H9 (cell line): ENCODE results near the gene RBMS3. TPM values are rescaled to one million over a fixed set of nuclear protein-coding genes. Genes with fewer than 3 reads are reported as not detected.
A peak's percentile ranks its signal among the peaks of the same experiment; 100 is the strongest.

ENCODE experiments used
- DNase-seq: peaks from one replicate; pipeline ENCODE4 v3.0.0-alpha.2; 2017
- H2AFZ ChIP-seq: one replicate; pipeline ENCODE4 v1.6.1; 2013; ENCODE audit warnings: mild to moderate bottlenecking, low read length, control low read depth, moderate library complexity
- H2AK5ac ChIP-seq: 2 replicates; pipeline ENCODE4 v1.6.1; 2013; ENCODE audit warnings: low read length, control low read depth, mixed read lengths; ENCODE audit not compliant: insufficient read length
- H2BK120ac ChIP-seq: one replicate; pipeline ENCODE4 v1.6.1; 2013; ENCODE audit warnings: low read depth, mild to moderate bottlenecking, low read length, control low read depth, inconsistent platforms; ENCODE audit not compliant: poor library complexity, severe bottlenecking
- H2BK12ac ChIP-seq: 2 replicates; pipeline ENCODE4 v1.6.1; 2013; ENCODE audit warnings: low read length, control low read depth, mixed read lengths, low read depth; ENCODE audit not compliant: insufficient read length
- H2BK15ac ChIP-seq: 2 replicates; pipeline ENCODE4 v1.6.1; 2013; ENCODE audit warnings: low read depth, low read length, control low read depth
- H2BK20ac ChIP-seq: one replicate; pipeline ENCODE4 v1.6.1; 2013; ENCODE audit warnings: low read depth, mild to moderate bottlenecking, low read length, control low read depth, inconsistent platforms; ENCODE audit not compliant: poor library complexity, severe bottlenecking
- H2BK5ac ChIP-seq: 2 replicates; pipeline ENCODE4 v1.6.1; 2013; ENCODE audit warnings: low read length, control low read depth, mixed read lengths; ENCODE audit not compliant: insufficient read length
- H3K14ac ChIP-seq: 2 replicates; pipeline ENCODE4 v1.6.1; 2013; ENCODE audit warnings: low read length, control low read depth; ENCODE audit not compliant: insufficient read depth
- H3K18ac ChIP-seq: 2 replicates; pipeline ENCODE4 v1.6.1; 2013; ENCODE audit warnings: low read depth, mild to moderate bottlenecking, mixed read lengths, low read length, control low read depth; ENCODE audit not compliant: insufficient read length
- H3K23ac ChIP-seq: 2 replicates; pipeline ENCODE4 v1.6.1; 2013; ENCODE audit warnings: low read length, control low read depth, mixed read lengths, low read depth; ENCODE audit not compliant: insufficient read length
- H3K23me2 ChIP-seq: 2 replicates; pipeline ENCODE4 v1.6.1; 2013; ENCODE audit warnings: low read depth, mild to moderate bottlenecking, mixed read lengths, low read length, control low read depth; ENCODE audit not compliant: insufficient read length, poor library complexity, severe bottlenecking
- H3K27ac ChIP-seq: 2 replicates; pipeline ENCODE4 v1.5.1; 2013; ENCODE audit warnings: low read length, control low read depth, mixed read lengths, low read depth; ENCODE audit not compliant: insufficient read length
- H3K27me3 ChIP-seq: 2 replicates; pipeline ENCODE4 v1.6.1; 2013; ENCODE audit warnings: low read length, control low read depth, inconsistent platforms; ENCODE audit not compliant: insufficient read depth
- H3K4ac ChIP-seq: 2 replicates; pipeline ENCODE4 v1.6.1; 2013; ENCODE audit warnings: low read depth, mild to moderate bottlenecking, control low read depth, inconsistent platforms, low read length, moderate library complexity
- H3K4me1 ChIP-seq: 2 replicates; pipeline ENCODE4 v1.6.1; 2013; ENCODE audit warnings: low read length, control low read depth, inconsistent platforms; ENCODE audit not compliant: insufficient read depth
- H3K4me2 ChIP-seq: 2 replicates; pipeline ENCODE4 v1.6.1; 2013; ENCODE audit warnings: low read length, control low read depth, mixed read lengths; ENCODE audit not compliant: insufficient read length, insufficient read depth
- H3K56ac ChIP-seq: 2 replicates; pipeline ENCODE4 v1.6.1; 2013; ENCODE audit warnings: low read depth, mild to moderate bottlenecking, mixed read lengths, low read length, control low read depth; ENCODE audit not compliant: insufficient read length
- H3K79me1 ChIP-seq: 2 replicates; pipeline ENCODE4 v1.6.1; 2013; ENCODE audit warnings: low read depth, mild to moderate bottlenecking, moderate library complexity, low read length, control low read depth, inconsistent platforms; ENCODE audit not compliant: insufficient read depth, poor library complexity, severe bottlenecking
- H3K79me2 ChIP-seq: 2 replicates; pipeline ENCODE4 v1.6.1; 2013; ENCODE audit warnings: low read length, control low read depth, inconsistent platforms; ENCODE audit not compliant: insufficient read depth
- H3K9ac ChIP-seq: 2 replicates; pipeline ENCODE4 v1.6.1; 2013; ENCODE audit warnings: low read length, control low read depth, mixed read lengths; ENCODE audit not compliant: insufficient read length; ENCODE audit errors: extremely low read depth
- H3K9me3 ChIP-seq: one replicate; pipeline ENCODE4 v1.6.1; 2013; ENCODE audit warnings: low read depth, low read length, inconsistent platforms; ENCODE audit not compliant: control insufficient read depth
- H3T11ph ChIP-seq: one replicate; pipeline ENCODE4 v1.6.1; 2013; ENCODE audit warnings: mild to moderate bottlenecking, low read length, control low read depth, inconsistent platforms
- H4K20me1 ChIP-seq: one replicate; pipeline ENCODE4 v1.6.1; 2013; ENCODE audit not compliant: control insufficient read depth, insufficient read length, insufficient read depth
- H4K5ac ChIP-seq: 2 replicates; pipeline ENCODE4 v1.6.1; 2013; ENCODE audit warnings: low read depth, mild to moderate bottlenecking, mixed read lengths, low read length, control low read depth; ENCODE audit not compliant: insufficient read length
- H4K8ac ChIP-seq: replicated peaks from 2 replicates; pipeline ENCODE4 v1.6.1; 2013; ENCODE audit warnings: low read length, control low read depth, mixed read lengths, low read depth; ENCODE audit not compliant: insufficient read length
- H4K91ac ChIP-seq: 2 replicates; pipeline ENCODE4 v1.6.1; 2013; ENCODE audit warnings: low read depth, mild to moderate bottlenecking, moderate library complexity, mixed read lengths, low read length, control low read depth; ENCODE audit not compliant: insufficient read length
- H3K27ac Mint-ChIP-seq, 3 experiments: 2 replicates in 2 of 3; 3 replicates in 1 of 3; pipeline ENCODE4 v1.8.0; 2020 to 2021; ENCODE audit warnings: mixed read lengths in 3 of 3, mild to moderate bottlenecking in 1 of 3, moderate library complexity in 1 of 3
- H3K27me3 Mint-ChIP-seq: 2 replicates; pipeline ENCODE4 v1.8.0; 2021; ENCODE audit warnings: low read depth, mild to moderate bottlenecking, moderate library complexity, mixed read lengths
- H3K36me3 Mint-ChIP-seq, 3 experiments: 2 replicates in 2 of 3; 3 replicates in 1 of 3; pipeline ENCODE4 v1.8.0; 2020 to 2021; ENCODE audit warnings: low read depth in 3 of 3, mixed read lengths in 3 of 3; ENCODE audit not compliant: insufficient read depth in 1 of 3
- H3K4me1 Mint-ChIP-seq, 2 experiments: 2 replicates each; pipeline ENCODE4 v1.8.0; 2020; ENCODE audit warnings: mixed read lengths in 2 of 2
- H3K4me3 Mint-ChIP-seq, 2 experiments: 2 replicates in 1 of 2; 3 replicates in 1 of 2; pipeline ENCODE4 v1.8.0; 2020 to 2021; ENCODE audit warnings: mild to moderate bottlenecking in 2 of 2, mixed read lengths in 2 of 2, moderate library complexity in 1 of 2
- H3K9me3 Mint-ChIP-seq, 2 experiments: 2 replicates in 1 of 2; 3 replicates in 1 of 2; pipeline ENCODE4 v1.8.0; 2020; ENCODE audit warnings: mild to moderate bottlenecking in 2 of 2, mixed read lengths in 2 of 2, moderate library complexity in 1 of 2
- WGBS: extraction: QIAGEN DNeasy Blood & Tissue Kit; methylation state at CpG from one replicate; pipeline ENCODE4 v1.1.7; 2013; ENCODE audit warnings: missing lambda C conversion rate, low lambda C conversion rate, mixed read lengths; ENCODE audit not compliant: insufficient read length; ENCODE audit errors: extremely low coverage; 5-methylcytosine and 5-hydroxymethylcytosine counted together
- total RNA-seq: library from RNA; stranded (reverse); gene quantifications from 2 replicates; pipeline ENCODE4 v1.2.1, GENCODE V29; 2021
- TF ChIP-seq, protein P1 (sequence below): fragments of 200-600 bp; sonication (generic); conservative IDR thresholded peaks from 3 replicates; pipeline ENCODE4 v1.8.0; 2021; ENCODE audit warnings: antibody characterized with exemption, mild to moderate bottlenecking

Gene RBMS3
- total RNA-seq, 1 experiment from 2014 or later = 8.1 TPM

DNA sequence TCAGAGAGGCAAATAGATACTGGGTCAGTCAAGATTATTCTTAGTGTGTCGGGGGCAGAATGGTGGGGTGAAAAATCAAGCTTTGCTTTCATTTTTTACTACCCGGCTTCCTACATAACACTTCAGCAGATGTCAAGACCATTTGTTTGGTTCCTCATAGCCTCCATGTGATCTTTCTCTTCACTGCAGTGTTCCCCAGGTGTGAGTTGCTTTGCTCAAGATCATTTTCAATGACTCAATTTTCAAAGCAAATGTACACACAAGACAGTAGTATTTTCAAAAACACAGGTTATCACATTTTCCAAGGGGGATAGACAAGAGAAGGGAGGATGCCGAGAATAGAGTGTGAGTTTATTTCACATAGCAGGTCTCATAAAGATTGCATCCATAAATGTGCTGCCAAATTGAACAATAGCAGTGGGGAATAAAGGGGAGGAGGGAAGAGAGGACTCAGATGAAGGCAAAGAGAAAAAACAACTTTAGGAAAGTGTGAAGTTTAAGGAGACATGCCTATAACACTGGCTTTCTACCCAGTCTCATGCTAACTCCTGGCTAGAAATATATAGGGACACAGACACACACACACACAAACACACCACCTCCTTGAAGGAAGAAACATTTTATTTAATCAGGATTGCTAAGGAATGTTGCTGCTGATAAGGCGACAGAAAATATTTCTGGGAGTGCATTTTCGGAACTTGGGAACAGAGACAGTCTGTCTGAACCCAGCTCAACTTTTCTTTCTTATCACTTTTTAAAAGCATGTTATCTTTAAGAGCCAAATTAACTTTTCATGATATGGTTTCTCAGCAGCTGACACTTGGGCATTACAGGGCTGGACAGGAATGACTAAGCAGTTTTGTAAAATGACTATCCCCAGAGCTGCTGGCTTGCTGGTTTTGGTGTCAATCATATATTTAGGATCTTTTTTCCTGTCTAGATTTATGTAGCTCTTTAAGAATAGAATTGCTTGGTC, 402.4 kb downstream of the RBMS3 start:
- Histone ChIP-seq H2BK5ac (no peak overlapping the region), H4K8ac (no peak overlapping the region), H3T11ph (no peak overlapping the region), H2BK15ac (no peak overlapping the region), H3K23ac (no peak overlapping the region), H3K4me1 (no peaks in the 10 kb centered on the region; the same call in 1 of the 2 replicates), H3K9ac (no peak overlapping the region), H3K79me1 (no peaks in the 10 kb centered on the region), H3K23me2 (no peaks in the 10 kb centered on the region), H3K27ac (no peak overlapping the region), H2BK20ac (peak overlapping the region; percentile 26), H3K14ac (no peak overlapping the region), H4K20me1 (no peaks in the 10 kb centered on the region), H4K5ac (no peak overlapping the region), H3K4me2 (no peak overlapping the region), H3K4ac (no peak overlapping the region), H3K18ac (no peak overlapping the region), H3K27me3 (no peaks in the 10 kb centered on the region), H3K79me2 (no peaks in the 10 kb centered on the region), H2BK120ac (no peak overlapping the region), H2AK5ac (no peak overlapping the region), H3K9me3 (no peaks in the 10 kb centered on the region), H2AFZ (no peak overlapping the region), H4K91ac (no peak overlapping the region), H3K56ac (no peak overlapping the region), H2BK12ac (no peak overlapping the region)
- Mint-ChIP-seq H3K36me3 (peaks cover 0 to 2% (median 0%) of the 10 kb centered on the region in 3 experiments; a peak in 3 of 7 replicates), H3K4me1 (peaks cover 0 to 3% of the 10 kb centered on the region in 2 experiments; a peak in 1 of 4 replicates), H3K9me3 (0 out of 5 replicates have a peak, but pooled peaks cover 0 to 2% of the 10 kb centered on the region in 2 experiments), H3K4me3 (no peak overlapping the region), H3K27ac (no peak overlapping the region), H3K27me3 (no peaks in the 10 kb centered on the region)
- no peak for DNase-seq
- TF ChIP-seq, protein P1, sequence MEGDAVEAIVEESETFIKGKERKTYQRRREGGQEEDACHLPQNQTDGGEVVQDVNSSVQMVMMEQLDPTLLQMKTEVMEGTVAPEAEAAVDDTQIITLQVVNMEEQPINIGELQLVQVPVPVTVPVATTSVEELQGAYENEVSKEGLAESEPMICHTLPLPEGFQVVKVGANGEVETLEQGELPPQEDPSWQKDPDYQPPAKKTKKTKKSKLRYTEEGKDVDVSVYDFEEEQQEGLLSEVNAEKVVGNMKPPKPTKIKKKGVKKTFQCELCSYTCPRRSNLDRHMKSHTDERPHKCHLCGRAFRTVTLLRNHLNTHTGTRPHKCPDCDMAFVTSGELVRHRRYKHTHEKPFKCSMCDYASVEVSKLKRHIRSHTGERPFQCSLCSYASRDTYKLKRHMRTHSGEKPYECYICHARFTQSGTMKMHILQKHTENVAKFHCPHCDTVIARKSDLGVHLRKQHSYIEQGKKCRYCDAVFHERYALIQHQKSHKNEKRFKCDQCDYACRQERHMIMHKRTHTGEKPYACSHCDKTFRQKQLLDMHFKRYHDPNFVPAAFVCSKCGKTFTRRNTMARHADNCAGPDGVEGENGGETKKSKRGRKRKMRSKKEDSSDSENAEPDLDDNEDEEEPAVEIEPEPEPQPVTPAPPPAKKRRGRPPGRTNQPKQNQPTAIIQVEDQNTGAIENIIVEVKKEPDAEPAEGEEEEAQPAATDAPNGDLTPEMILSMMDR = no peak
- WGBS = no CpG with 5 or more reads among the region's 5 CpGs
